HEK293T (cell line): ENCODE results near the gene HEXIM2.

Source experiments
- CTCF ChIA-PET: fragments of 350-600 bp; formaldehyde crosslinking; extraction: SDS; loops from one replicate; lab custom pipeline; 2021; ENCODE audit warnings: antibody characterized with exemption, inconsistent platforms; lab: Yijun Ruan, JAX
- POLR2A ChIA-PET: fragments of 350-600 bp; formaldehyde crosslinking; extraction: SDS; loops from one replicate; lab custom pipeline; 2020; ENCODE audit warnings: antibody characterized with exemption, inconsistent platforms; lab: Yijun Ruan, JAX
- DNase-seq: peaks from one replicate; pipeline ENCODE4 v3.0.0; 2012; ENCODE audit warnings: mixed read lengths; ENCODE audit errors: extremely low spot score
- ARNT ChIP-seq: fragments of 450-650 bp; IDR thresholded peaks from 2 replicates; pipeline ENCODE4 v1.6.1; 2017; ENCODE audit warnings: mild to moderate bottlenecking
- BHLHE40 ChIP-seq: fragments of 450-650 bp; IDR thresholded peaks from 2 replicates; pipeline ENCODE4 v1.6.1; 2016; ENCODE audit warnings: mild to moderate bottlenecking, moderate library complexity, borderline replicate concordance
- CTBP1 ChIP-seq: fragments of 450-650 bp; IDR thresholded peaks from 2 replicates; pipeline ENCODE4 v1.6.1; 2016; ENCODE audit warnings: borderline replicate concordance
- ELF4 ChIP-seq: fragments of 450-650 bp; IDR thresholded peaks from 2 replicates; pipeline ENCODE4 v1.6.1; 2017; ENCODE audit warnings: antibody characterized with exemption
- FOXA1 ChIP-seq: fragments of 450-650 bp; IDR thresholded peaks from 2 replicates; pipeline ENCODE4 v1.6.1; 2016; ENCODE audit warnings: mild to moderate bottlenecking
- FOXK2 ChIP-seq: fragments of 450-650 bp; IDR thresholded peaks from 2 replicates; pipeline ENCODE4 v1.6.1; 2016; ENCODE audit warnings: mild to moderate bottlenecking
- FOXM1 ChIP-seq: fragments of 450-650 bp; IDR thresholded peaks from 2 replicates; pipeline ENCODE4 v1.6.1; 2017; ENCODE audit warnings: mild to moderate bottlenecking, borderline replicate concordance
- HDGF ChIP-seq: fragments of 450-650 bp; IDR thresholded peaks from 2 replicates; pipeline ENCODE4 v1.6.1; 2017; ENCODE audit warnings: antibody characterized with exemption, borderline replicate concordance
- L3MBTL2 ChIP-seq: fragments of 450-650 bp; conservative IDR thresholded peaks from 2 replicates; pipeline ENCODE4 v1.6.1; 2016; ENCODE audit warnings: mild to moderate bottlenecking
- LEF1 ChIP-seq: fragments of 450-650 bp; IDR thresholded peaks from 2 replicates; pipeline ENCODE4 v1.6.1; 2017; ENCODE audit warnings: mild to moderate bottlenecking, borderline replicate concordance
- NFRKB ChIP-seq: fragments of 450-650 bp; IDR thresholded peaks from 2 replicates; pipeline ENCODE4 v1.6.1; 2016; ENCODE audit warnings: mild to moderate bottlenecking, moderate library complexity
- SP1 ChIP-seq: fragments of 450-650 bp; IDR thresholded peaks from 2 replicates; pipeline ENCODE4 v1.6.1; 2017
- SUZ12 ChIP-seq: fragments of 450-650 bp; IDR thresholded peaks from 2 replicates; pipeline ENCODE4 v1.6.1; 2016; ENCODE audit warnings: mild to moderate bottlenecking
- TARDBP ChIP-seq: fragments of 450-650 bp; IDR thresholded peaks from 2 replicates; pipeline ENCODE4 v1.6.1; 2016
- ZNF384 ChIP-seq: fragments of 450-650 bp; IDR thresholded peaks from 2 replicates; pipeline ENCODE4 v1.6.1; 2016
- TF ChIP-seq, protein P1 (sequence below): fragments of 450-650 bp; IDR thresholded peaks from 2 replicates; pipeline ENCODE4 v1.6.1; 2016

HEXIM2 gene

GRCh38 chr17:45146890-45147580 lies 14.6 kb upstream of the HEXIM2 start:
- ChIA-PET POLR2A (interaction anchor here (0.6 to 8.6 kb wide), 21 partner anchors 8 to 278 kb away, joined by 3 to 345 read pairs (median 5); partner anchors contain the start of genes ACBD4, HEXIM2, NMT1 and PLCD3), CTCF (interaction anchor here (2.5 to 6.1 kb wide), 3 partner anchors 11 to 52 kb away, joined by 29 to 106 read pairs (median 85); partner anchors contain the start of gene ACBD4)
- TF ChIP-seq HDGF, result no peak
- peak; percentile 29 for TF ChIP-seq ELF4
- DNase-seq, result peak; percentile 68

DNA sequence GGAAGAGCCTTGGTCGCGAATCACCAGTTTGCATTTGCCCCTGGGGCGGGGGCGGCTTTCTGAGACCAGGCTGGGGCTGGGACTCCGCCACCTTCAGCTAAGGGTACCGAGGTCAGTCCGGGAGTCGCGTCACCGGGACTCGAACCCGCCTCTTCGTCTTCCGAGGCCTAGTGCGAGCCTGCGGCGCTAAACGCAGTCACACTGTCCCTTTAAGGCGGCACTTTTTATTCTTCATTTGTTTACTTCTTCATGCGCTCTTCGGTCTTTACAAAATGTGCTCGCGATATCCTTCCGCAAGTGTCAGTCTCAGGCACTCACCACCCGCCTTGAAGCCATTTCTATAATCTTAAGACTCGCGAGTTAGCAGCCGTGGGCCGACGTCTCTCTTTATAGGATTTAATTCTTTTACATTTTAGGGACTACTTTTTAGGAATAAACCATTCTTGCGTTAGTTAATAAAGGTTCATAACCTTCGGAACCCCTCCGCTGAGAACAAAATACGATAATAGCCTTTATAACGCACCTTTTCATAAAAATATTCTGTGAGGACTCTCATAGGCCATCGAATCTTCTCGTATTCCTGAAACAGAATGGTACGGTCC lies 14.0 kb upstream of the HEXIM2 start:
- POLR2A ChIA-PET, result interaction anchor here (0.6 to 8.6 kb wide), 31 partner anchors 8 to 443 kb away, joined by 3 to 345 read pairs (median 4); partner anchors contain the start of genes ACBD4, FMNL1, HEXIM2 and MAP3K14
- CTCF ChIA-PET, result interaction anchor here (2.7 to 6.1 kb wide), 3 partner anchors 12 to 51 kb away, joined by 39 to 106 read pairs (median 85); partner anchors contain the start of genes ACBD4 and HEXIM2
- DNase-seq, result peak; percentile 57
- TF ChIP-seq LEF1, result peak; percentile 77; the same call in 1 of the 2 replicates
- no peak for TF ChIP-seq ARNT
- peak; percentile 98 for TF ChIP-seq NFRKB
- peak; percentile 68 for TF ChIP-seq L3MBTL2
- TF ChIP-seq FOXK2, result peak; percentile 98
- TF ChIP-seq TARDBP, result 0 out of 2 replicates have a peak, but pooled peaks have one; percentile 48
- TF ChIP-seq FOXM1, result peak; percentile 92; the same call in 1 of the 2 replicates
- TF ChIP-seq ZNF384, result no peak; the same call in 1 of the 2 replicates
- TF ChIP-seq SP1, result no peak
- TF ChIP-seq, protein P1, sequence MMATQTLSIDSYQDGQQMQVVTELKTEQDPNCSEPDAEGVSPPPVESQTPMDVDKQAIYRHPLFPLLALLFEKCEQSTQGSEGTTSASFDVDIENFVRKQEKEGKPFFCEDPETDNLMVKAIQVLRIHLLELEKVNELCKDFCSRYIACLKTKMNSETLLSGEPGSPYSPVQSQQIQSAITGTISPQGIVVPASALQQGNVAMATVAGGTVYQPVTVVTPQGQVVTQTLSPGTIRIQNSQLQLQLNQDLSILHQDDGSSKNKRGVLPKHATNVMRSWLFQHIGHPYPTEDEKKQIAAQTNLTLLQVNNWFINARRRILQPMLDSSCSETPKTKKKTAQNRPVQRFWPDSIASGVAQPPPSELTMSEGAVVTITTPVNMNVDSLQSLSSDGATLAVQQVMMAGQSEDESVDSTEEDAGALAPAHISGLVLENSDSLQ, result peak; percentile 91
- peak; percentile 91 for TF ChIP-seq BHLHE40
- TF ChIP-seq ELF4, result peak; percentile 58

- POLR2A ChIA-PET, result interaction anchor here (0.5 to 8.6 kb wide), 39 partner anchors 9 to 443 kb away, joined by 3 to 345 read pairs (median 4); partner anchors contain the start of genes ACBD4, FMNL1, HEXIM2 and MAP3K14
- peak; percentile 95 for DNase-seq
- CTCF ChIA-PET, result interaction anchor here (0.6 to 6.1 kb wide), 9 partner anchors 11 to 193 kb away, joined by 3 to 106 read pairs (median 8); partner anchors contain the start of genes ACBD4 and HEXIM2
- TF ChIP-seq FOXM1 (no peak), SP1 (no peak), FOXK2 (no peak), HDGF (no peak), NFRKB (peak; percentile 97), ARNT (no peak), SUZ12 (no peak), ELF4 (peak; percentile 100), L3MBTL2 (peak; percentile 55; the same call in 1 of the 2 replicates), BHLHE40 (no peak; the same call in 1 of the 2 replicates), ZNF384 (no peak), TARDBP (peak; percentile 98), CTBP1 (peak; percentile 31; the same call in 1 of the 2 replicates), LEF1 (no peak), FOXA1 (no peak)
- TF ChIP-seq, protein P1, result peak; percentile 74
Measured at GRCh38 chr17:45148183-45149036, 13.3 kb upstream of the HEXIM2 start, which contains the start of gene HEXIM1. TSS of gene HEXIM1 (plus strand) at chr17:45148475. CDS start at chr17:45149191, 716 bp downstream.

GRCh38 chr17:45149037-45149668 lies 12.5 kb upstream of the HEXIM2 start:
- DNase-seq, result peak; percentile 66
- TF ChIP-seq CTBP1 (no peak), ZNF384 (peak; percentile 66; the same call in 1 of the 2 replicates)
- POLR2A ChIA-PET, result interaction anchor here (0.6 to 8.6 kb wide), 36 partner anchors 10 to 444 kb away, joined by 3 to 345 read pairs (median 4); partner anchors contain the start of genes ACBD4, FMNL1, HEXIM2 and MAP3K14
- CTCF ChIA-PET, result interaction anchor here (0.6 to 6.1 kb wide), 13 partner anchors 9 to 192 kb away, joined by 3 to 106 read pairs (median 6); partner anchors contain the start of genes ACBD4 and HEXIM2
